ENCODE data around the gene ABHD14A.

ABHD14A gene

DNA sequence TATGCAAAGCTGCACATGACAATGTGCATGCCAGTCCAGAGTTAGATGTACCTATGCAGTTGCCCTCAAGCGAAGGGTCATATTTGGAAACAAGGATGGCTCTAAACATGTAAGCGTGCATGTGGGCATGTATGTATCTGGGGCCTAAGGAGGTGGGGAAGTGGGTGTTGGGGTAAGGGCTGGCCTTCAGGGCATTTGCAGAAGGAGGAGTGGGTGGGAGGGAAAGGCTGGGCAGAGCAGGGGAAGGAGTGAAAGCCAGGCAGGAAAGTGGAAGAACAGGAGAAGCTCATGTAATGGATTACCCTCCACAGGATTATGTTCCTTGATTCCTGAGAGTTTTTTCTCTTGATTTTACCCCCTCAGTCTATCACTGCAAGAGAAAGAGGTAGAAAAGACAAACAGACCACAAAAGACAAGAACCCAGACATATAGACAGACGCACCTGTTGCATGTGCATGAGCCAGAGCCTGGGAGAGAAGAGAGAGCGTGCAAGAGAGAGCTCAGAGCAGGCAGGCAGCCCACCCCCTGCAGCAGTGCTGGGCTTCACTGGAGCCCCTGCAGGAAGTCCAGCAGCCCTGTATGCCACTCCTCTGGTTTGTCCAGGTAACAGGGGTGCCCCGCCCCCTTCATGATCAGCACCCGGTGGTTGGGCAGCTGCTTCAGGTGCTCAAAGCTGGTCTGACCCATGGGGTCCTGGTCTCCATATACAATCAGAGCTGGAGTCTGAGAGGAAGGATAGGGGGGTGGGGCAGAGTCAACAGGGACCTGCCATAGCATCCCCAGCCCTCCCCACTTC is 5.8 kb upstream of the ABHD14A start:
- POLR2A ChIA-PET: interaction anchor here (0.6 kb wide), 1 partner anchor 474 kb away, joined by 3 read pairs; no protein-coding TSS in a partner anchor
- CTCF ChIA-PET: interaction anchor here (4.2 to 6.0 kb wide), 2 partner anchors 14 to 27 kb away, joined by 17 to 40 read pairs; partner anchors contain the start of genes ACY1, PARP3 and RRP9
- TF ChIP-seq, protein P1, sequence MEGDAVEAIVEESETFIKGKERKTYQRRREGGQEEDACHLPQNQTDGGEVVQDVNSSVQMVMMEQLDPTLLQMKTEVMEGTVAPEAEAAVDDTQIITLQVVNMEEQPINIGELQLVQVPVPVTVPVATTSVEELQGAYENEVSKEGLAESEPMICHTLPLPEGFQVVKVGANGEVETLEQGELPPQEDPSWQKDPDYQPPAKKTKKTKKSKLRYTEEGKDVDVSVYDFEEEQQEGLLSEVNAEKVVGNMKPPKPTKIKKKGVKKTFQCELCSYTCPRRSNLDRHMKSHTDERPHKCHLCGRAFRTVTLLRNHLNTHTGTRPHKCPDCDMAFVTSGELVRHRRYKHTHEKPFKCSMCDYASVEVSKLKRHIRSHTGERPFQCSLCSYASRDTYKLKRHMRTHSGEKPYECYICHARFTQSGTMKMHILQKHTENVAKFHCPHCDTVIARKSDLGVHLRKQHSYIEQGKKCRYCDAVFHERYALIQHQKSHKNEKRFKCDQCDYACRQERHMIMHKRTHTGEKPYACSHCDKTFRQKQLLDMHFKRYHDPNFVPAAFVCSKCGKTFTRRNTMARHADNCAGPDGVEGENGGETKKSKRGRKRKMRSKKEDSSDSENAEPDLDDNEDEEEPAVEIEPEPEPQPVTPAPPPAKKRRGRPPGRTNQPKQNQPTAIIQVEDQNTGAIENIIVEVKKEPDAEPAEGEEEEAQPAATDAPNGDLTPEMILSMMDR (IDR thresholded peaks at IDR 0.05; ENCODE audit: control extremely low read depth, extremely low read depth, low read depth, missing control alignments): no peak
- no peak for DNase-seq (ENCODE audit: extremely low spot score)

GRCh38 chr3:51969841-51970240 is 5.0 kb upstream of the ABHD14A start:
- DNase-seq (ENCODE audit: extremely low spot score): no peak
- TF ChIP-seq, protein P1 (IDR thresholded peaks at IDR 0.05; ENCODE audit: control extremely low read depth, extremely low read depth, low read depth, missing control alignments): no peak
- POLR2A ChIA-PET: interaction anchor here (0.6 kb wide), 1 partner anchor 474 kb away, joined by 3 read pairs; no protein-coding TSS in a partner anchor
- CTCF ChIA-PET: interaction anchor here (4.2 to 6.0 kb wide), 2 partner anchors 13 to 28 kb away, joined by 17 to 40 read pairs; partner anchors contain the start of genes ACY1, PARP3 and RRP9

DNA sequence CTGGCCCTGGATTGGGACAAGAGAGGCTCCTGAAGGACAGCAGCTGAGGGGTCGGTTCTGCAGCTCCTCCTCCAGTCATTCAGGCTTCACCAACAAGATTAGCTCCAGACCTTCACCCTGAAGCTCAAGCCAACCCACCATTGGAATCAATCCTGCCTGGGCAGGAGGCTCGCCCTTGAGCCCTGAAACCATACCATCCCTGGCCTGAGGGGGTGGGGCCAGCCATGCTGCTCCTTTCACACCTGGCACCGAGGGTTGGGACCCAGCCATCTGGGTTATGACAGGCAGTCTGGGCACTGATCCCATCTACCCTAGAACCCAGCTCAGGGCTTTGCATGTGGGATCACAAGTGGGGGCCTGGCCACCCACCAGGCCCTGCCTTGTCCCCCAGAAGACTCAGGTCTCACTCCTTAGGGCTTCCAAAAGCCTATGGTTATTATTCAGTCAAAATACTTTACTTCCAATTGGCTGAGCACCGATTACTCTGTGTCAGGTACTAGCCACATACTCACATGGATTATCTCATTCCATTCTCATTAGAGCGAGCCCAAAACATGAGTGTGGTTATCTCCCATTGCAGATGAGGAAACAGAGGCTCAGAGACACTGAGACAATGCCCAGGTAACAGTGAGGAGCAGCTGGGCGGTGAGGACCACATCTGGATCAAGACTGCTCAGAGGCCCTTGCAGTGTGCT is 4.1 kb upstream of the ABHD14A start:
- POLR2A ChIA-PET: no interaction called here
- CTCF ChIA-PET: interaction anchor here (4.2 to 6.0 kb wide), 2 partner anchors 12 to 29 kb away, joined by 17 to 40 read pairs; partner anchors contain the start of genes ACY1, PARP3 and RRP9
- DNase-seq (ENCODE audit: extremely low spot score): no peak
- TF ChIP-seq, protein P1 (IDR thresholded peaks at IDR 0.05; ENCODE audit: control extremely low read depth, extremely low read depth, low read depth, missing control alignments): no peak

DNA sequence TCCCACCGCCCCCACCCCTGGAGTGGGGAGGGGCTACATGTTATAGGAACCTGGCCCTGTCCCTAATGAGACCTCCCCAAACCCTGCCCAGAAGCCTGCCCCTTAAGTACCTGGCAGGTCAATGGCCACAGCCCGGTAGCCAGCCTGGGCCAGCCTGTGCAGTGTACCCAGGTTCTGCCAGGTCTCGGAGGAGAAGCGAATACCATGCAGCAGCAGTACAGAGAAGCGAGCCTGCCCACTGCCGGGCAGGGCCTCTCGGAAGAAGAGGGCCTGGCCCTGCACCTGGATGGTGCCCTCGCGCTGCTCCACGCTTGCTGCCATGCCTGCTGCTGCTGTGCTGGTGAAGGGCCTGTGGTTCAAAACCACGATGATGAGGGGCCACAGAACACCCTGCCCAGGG is 3.5 kb upstream of the ABHD14A start:
- POLR2A ChIA-PET: no interaction called here
- TF ChIP-seq, protein P1 (IDR thresholded peaks at IDR 0.05; ENCODE audit: control extremely low read depth, extremely low read depth, low read depth, missing control alignments): no peak
- no peak for DNase-seq (ENCODE audit: extremely low spot score)
- CTCF ChIA-PET: interaction anchor here (0.8 to 6.0 kb wide), 4 partner anchors 10 to 29 kb away, joined by 3 to 40 read pairs (median 10); partner anchors contain the start of genes ACY1, PARP3 and RRP9

DNA sequence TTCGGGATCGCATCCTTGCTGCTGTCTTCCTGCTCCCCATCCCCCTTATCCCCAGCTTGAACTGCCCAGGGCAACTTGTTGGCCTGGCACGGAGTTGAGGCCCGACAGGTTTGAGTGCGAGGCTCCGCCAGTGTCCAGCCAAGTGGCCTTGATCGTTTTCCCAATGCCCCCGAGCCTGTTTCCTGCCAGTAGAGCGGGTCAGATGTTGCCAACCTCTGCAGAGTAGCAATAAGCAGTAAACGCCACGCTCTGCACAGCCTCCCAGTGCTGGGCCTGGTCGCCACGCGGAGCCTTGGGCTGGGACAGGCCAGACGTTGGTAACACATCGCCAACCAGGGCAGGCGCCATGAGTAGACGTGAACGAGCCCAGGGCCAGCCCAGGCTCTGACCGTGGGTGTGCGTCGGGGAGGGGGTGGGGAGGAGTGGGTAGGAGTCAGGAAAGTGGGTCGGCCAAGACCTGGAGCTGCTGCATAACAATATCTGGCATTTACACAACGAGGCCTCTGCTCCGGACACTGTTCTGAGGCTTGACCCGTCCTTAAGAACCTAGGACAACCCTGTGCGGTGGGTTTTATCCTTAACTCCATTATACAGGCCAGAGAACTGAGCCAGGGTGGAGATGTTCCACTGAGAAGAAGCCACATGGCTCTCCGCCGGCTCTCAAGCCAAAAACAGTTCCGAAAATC is 444 bp upstream of the ABHD14A start:
- CTCF ChIA-PET: interaction anchor here (0.7 to 3.6 kb wide), 26 partner anchors 9 to 1728 kb away, joined by 3 to 64 read pairs (median 5); partner anchors contain the start of genes ACY1, DUSP7, GPR62 and PARP3
- TF ChIP-seq, protein P1 (IDR thresholded peaks at IDR 0.05; ENCODE audit: control extremely low read depth, extremely low read depth, low read depth, missing control alignments): no peak
- POLR2A ChIA-PET: interaction anchor here (0.8 to 1.5 kb wide), 4 partner anchors 8 to 31 kb away, joined by 3 to 7 read pairs (median 4); partner anchors contain the start of gene RPL29
- DNase-seq (ENCODE audit: extremely low spot score): no peak
